DMS53 (cell line): ENCODE results near the gene KRTAP12-1.
"Not testable (repeated sequence)": the region's sequence is repeated elsewhere in the genome, so short reads cannot be mapped to it uniquely, and the experiment has no call there.

ENCODE experiments used
- DNase-seq: peaks from one replicate; lab custom pipeline; 2025; lab: John Stamatoyannopoulos, UW

The KRTAP12-1 gene

DNA sequence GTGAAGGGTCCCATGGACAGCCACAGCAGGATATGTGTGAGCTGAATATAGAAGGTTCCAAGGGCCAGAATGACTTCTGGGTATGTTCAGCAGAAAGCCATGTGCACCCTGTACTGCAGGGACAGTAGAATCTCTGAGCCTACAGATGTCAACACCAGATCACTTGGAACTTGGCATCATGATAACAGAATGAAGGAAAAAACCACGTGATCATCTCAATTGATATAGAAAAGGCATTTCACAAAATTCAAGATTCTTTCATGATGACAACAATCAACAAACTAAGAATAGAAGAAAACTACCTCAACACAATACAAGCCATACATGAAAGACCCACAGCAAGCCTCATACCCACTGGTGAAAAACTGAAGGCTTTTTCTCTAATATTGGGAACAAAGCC, 14.4 kb downstream of the KRTAP12-1 start:
- no peak for DNase-seq

- no peak for DNase-seq
Measured at GRCh38 chr21:44666401-44667320, 15.3 kb downstream of the KRTAP12-1 start, which contains the start of gene KRTAP12-2. Gene KRTAP12-2 (minus strand): TSS chr21:44666927. CDS start chr21:44666886, 41 bp downstream.

GRCh38 chr21:44664691-44665090, 17.3 kb downstream of the KRTAP12-1 start:
- DNase-seq, result no peak

DNA sequence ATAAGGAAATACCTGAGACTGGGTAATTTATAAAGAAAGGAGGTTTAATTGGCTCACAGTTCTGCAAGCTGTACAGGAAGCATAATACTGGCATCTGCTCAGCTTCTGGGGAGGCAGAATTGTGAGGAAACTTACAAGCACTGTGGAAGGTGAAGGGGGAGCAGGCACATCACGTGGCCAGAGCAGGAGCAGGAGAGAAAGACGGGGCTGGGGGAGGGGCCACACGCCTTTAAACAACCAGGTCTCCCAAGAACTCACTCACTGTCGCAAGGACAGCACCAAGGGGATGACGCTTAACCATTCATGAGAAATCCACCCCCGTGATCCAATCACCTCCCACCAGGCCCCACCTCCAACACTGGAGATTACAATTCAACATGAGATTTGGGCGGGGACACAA, 20.4 kb downstream of the KRTAP12-1 start:
- DNase-seq, result not testable (repeated sequence)

DNA sequence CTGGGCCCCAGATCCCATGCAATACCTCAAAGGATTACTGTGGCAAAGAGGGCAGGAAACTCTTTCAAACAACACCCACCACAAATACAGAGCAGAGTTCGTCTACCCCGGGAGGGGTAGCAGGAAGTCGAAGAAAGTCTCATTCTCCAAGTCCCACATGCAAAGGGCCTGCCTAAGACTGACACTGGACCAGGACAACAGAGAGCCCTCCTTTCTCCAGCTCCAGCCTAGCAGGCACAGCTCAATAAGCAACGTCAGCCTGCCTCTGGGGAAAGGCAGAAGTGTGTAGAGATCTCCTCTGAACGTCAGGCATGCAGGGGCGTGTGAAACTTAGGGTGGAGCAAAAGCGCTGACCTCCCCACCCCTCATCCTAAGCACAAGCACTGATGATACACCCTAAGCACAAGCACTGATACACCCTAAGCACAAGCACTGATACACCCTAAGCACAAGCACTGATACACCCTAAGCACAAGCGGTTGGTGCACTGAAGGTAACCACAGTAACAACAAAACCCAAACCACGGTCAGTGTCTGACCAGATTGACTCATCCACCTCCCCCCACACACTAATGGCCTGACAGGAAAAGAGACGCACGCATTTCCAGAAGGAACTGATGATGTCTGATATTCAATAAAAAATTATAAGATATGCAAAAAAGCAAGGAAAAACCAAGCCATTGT, 22.9 kb downstream of the KRTAP12-1 start:
- DNase-seq, result no peak

GRCh38 chr21:44658541-44658910, 23.4 kb downstream of the KRTAP12-1 start:
- no peak for DNase-seq

DNA sequence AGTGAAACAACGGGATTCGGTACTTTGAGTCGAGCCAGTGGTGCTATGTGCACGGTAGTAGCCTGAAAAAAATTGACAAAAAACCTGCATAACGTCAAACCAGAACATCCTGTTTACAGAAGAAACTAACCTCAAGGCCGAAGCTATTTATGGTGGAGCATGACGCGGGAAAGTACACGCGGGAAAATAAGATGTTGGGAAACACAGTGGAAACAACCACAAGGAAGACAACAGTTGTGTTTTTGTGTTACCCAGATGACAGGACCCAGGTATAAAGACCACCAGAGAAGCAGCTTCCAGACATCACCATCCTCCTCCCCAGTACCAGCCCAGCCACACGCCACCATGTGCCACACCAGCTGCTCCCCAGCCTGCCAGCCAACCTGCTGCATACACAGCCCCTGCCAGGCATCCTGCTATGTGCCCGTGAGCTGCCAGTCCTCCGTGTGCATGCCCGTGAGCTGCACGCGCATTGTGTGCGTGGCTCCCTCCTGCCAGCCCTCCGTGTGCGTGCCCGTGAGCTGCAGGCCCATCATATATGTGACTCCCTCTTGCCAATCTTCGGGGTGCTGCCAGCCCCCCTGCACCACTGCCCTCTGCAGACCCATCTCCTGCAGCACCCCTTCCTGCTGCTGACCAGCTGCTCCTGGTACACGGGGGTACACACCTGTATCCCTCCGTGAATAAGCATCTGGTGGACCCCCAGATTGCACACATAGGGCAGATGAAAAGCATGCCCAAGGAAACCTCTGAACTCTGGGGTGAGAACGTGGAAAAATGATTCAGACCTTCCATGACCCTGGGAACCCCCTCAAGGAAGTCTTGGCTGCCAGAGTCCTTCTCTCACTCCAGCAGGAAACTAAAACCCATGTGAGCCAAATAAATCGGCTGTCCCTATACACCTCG, 24.1 kb downstream of the KRTAP12-1 start, which contains the start of gene KRTAP12-3:
Gene KRTAP12-3 (plus strand): TSS at position 298 of the 906 bp plus-strand sequence. CDS start 48 bp downstream, at position 346.
- no peak for DNase-seq

DNA sequence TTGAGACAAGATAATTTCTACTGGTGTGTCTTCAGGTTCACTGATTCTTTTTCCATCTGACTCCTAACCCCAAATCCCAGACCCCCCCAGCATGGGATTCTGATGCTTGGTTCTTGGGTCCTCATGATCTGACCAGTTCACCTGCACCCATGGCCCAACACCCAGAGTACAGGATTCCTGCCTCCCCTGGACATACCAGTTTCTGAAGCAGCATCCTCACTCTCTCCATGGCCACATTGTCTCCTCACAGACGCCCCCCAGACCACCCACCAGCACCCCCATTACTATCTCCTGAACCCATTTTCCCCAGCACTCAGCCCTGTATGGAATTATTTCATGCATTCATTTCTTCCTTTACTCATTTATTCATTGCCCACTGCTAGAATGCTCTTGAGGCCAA, 25.1 kb downstream of the KRTAP12-1 start:
- DNase-seq, result no peak

DNA sequence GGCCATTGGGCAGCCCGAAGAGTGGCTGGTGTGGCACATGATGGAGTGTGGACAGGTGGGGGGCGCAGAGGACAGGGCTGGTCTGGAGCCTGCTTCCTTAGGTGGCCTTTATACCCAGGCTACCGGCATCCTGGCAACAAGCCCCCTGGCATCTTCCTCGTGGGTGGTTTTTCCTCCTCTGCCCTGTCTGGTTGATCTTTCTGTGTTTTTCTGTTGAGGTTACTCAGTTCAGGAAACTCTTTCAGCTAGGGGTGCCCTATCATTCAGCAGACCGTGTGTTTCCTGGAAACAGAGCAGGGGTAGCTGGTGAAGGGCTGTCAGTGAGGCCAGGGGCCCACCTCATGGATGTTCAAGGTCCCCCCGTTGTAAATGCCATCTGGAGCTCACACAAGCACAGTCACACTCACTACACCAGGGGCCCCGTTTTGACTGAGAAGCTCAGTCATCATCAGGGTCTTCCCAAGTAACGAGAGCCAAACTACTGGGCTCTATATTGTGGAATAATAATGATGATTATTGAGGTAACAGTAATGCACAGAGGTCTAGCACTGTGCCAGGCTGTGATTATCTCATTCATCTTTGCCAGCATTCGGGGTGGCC, 27.3 kb downstream of the KRTAP12-1 start, which contains the start of gene KRTAP12-4:
Gene KRTAP12-4 (minus strand): TSS at position 84 of the 600 bp plus-strand sequence. CDS start 45 bp downstream, at position 39.
- no peak for DNase-seq

- no peak for DNase-seq
Measured at GRCh38 chr21:44653656-44654575, 28.0 kb downstream of the KRTAP12-1 start.

DNA sequence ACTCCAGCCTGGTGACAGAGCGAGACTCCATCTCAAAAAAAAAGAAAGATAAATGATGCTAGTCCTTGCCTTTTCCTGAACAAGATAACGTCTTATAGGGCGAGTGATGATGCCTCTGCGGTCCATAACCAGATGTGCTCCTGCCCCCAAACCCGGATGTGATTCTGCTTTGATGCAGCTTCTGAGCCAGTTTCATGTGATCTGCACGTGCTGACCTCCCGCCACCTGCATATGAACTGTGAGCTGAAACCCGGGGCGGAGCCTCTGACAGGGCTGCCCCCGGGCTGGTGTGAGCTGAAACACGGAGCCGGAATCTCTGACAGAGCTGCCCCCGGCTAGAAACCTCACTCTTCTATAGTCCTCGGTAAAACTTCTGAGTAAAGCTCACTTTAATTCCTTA, 28.8 kb downstream of the KRTAP12-1 start:
- no peak for DNase-seq

DNA sequence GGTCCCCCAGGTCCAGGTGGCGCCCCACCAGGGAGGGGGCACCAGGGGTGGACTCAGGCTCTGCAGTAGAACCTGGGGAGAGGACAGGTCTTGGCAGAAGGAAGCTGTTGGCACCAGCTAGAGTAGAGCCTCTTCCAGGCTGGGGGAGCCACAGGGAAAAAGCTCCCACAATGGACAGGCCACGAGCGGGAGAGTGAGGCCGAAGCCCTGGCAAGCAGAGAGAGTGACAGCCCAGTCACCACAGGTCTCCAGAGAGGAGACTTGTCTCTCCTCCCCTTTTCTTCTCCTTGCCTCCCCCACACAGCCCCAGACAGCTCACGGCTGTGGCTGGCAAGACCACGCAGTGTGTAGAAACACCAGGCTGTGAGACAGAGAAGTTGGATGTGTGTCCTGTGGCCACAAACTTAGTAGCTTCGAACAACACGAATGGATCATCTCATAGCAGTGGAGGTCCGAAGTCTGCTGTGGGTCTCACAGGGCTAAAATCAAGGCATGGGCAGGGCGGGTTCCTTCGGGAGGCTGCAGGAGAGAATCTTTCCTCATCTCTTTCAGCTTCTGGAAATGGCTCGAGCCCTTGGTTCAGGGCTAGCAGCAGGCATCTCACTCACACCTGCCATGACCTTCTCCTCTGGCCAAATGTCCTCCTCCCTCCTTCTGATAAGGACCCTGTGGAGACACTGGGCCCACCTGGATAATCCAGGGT, 30.8 kb downstream of the KRTAP12-1 start:
- no peak for DNase-seq

DNA sequence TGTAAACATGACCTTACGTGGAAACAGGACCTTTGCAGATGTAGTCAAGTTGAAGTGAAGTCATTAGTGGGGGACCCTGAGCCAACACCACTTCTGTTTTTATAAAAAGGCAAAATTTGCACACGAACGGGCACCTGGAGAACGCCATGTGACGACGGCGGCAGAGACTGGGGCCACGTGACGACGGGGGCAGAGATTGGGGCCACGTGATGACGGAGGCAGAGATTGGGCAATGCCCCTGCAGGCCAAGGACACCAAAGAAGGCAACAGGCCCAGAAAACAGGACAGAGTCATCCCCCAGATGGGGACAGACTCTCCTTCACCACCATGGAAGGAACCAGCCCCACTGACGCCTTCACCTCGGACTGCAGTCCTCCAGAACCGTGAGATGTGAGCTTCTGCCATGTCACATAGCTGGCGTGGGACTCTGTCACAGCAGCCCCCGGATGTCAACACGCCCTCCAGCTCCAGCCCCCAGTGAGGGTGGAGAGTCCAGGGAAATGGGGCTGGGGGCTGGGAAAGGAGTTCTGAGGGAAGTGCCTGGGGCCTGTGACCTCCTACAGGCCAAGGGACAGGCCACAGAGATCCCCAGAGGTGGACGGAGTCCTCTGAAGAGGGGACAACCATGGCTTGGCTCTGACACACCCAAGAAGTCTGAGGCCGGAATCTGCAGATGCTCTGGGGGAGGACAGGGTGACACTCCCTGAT, 31.5 kb downstream of the KRTAP12-1 start:
- DNase-seq, result no peak

DNA sequence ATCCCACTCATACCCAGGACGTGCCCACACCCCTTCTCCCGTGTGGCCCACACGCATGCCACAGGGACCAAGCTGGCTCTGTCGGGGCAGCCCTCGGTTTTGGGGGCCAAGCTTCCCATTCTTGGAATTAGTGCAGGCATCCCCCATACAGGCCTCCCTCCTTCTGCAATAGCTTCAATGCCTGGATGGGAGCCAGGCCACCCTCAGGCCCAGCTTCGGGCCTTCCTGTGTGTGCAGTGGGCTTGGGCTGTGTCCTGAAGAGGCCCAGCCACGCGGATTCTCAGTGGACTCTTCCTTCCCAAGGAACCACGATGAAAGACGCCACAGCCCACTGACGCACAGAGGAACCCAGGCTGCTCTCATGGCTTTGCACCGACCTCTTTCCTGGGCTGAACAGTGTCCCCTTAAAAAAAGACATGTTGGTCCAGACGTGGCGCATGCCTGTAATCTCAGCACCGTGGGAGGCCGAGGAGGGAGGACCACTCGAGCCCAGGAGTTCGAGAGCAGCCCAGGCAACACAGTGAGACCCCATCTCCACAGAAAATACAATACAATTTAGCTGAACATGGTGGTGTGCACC, 32.4 kb downstream of the KRTAP12-1 start:
- DNase-seq, result no peak

- no peak for DNase-seq
Measured at GRCh38 chr21:44648557-44649311, 33.2 kb downstream of the KRTAP12-1 start.

DNA sequence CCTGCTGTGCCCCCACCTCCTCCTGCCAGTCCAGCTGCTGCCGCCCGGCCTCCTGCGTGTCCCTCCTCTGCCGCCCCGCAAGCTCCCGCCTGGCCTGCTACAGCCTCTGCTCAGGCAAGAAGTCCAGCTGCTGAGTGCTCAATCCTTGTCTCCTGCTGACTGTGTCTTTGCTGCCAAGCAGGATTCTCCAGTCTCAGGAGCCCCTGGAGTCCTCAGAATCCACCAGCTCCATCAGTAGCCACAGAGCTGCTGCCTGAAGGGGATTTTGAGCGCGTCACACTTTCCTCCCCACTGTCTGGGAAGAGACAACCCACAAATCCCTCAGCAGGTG, 34.8 kb downstream of the KRTAP12-1 start:
- DNase-seq, result no peak

- DNase-seq, result not testable (repeated sequence)
Measured at GRCh38 chr21:44646366-44647221, 35.4 kb downstream of the KRTAP12-1 start, which contains the start of gene KRTAP10-11. Gene KRTAP10-11 (plus strand): TSS chr21:44646414. CDS start chr21:44646459, 45 bp downstream.
